Hematopoietic multipotent progenitor cell (in vitro differentiated cells): ENCODE data around the gene CDS1. TPM values are rescaled to one million over a fixed set of nuclear protein-coding genes. Genes with fewer than 3 reads are reported as not detected.
"Not testable (repeated sequence)": the region's sequence is repeated elsewhere in the genome, so short reads cannot be mapped to it uniquely, and the experiment has no call there.

ENCODE experiments used
- DNase-seq, 3 donors: peaks; one replicate each; pipeline ENCODE4 v3.0.0-alpha.2; 2011 to 2015; ENCODE audit warnings: low read depth in 2 of 3, low spot score in 2 of 3
- total RNA-seq: library from RNA; depleted of rRNA; stranded (reverse); fragments of >200 nt; gene quantifications from one replicate; pipeline ENCODE4 v1.2.3, GENCODE V29; 2012

Gene CDS1
- total RNA-seq, 1 donor = under 0.01 TPM

- DNase-seq = no peak
These were observed 23.7 kb downstream of the CDS1 start for GRCh38 chr4:84606645-84607044.

DNA sequence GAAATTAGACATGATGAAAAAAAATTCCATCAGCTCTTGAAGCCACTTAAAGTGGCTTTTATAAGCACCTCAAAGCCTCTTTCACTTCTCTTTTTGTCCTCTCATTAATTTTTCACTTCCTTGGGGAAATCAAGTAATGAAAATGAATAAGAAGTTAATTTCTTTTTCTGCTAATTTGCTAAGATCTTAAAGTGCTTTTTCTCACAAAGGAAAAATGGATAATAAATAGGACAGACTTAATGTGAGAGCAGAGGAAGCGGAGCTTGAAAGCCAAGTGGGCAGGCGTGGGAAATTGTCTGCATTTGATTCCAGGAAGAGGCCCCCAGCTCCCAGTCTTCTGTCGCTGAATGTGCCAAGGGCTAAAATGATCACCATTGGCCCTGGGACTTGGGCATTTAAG lies 28.6 kb downstream of the CDS1 start:
- no peak for DNase-seq

DNA sequence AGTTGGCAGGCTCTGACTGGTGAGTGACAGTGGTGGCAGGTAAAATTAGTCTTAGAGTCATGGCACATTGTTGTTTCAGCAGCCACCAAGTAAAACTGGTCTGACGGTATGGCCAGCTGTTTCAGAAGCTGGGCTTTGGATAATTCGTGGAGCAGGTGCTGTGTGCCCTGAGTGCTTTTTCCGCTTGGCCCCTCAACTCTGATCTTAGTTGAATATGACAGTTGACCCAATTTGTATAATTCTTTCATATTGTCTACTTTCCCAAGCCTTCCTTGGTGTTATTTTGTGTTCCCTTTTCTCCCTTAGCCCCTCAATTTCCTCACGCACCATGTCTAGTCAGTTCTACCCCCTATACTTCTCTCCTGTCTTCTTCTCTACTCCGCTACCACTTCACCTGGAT lies 32.0 kb downstream of the CDS1 start:
- DNase-seq = no peak

DNA sequence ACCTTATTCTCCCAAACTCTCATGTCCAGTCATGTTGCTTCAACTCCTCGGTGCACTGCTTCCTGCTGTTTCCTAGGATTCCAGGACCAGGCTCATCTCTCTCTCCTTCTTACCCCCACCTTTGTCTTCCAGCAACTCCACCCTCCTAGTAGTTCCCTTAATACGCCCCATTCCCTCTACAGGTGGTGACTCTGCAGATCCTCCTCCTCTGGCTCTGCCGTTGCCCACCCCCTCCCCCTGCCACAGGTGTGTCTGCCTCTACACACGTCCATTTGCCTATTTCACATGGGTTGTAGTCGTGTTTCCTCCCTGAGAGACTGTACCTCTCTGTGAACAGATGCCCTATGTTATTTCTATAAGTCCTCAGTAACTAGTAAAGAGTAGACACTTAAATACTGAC lies 32.4 kb downstream of the CDS1 start:
- DNase-seq = no peak

DNA sequence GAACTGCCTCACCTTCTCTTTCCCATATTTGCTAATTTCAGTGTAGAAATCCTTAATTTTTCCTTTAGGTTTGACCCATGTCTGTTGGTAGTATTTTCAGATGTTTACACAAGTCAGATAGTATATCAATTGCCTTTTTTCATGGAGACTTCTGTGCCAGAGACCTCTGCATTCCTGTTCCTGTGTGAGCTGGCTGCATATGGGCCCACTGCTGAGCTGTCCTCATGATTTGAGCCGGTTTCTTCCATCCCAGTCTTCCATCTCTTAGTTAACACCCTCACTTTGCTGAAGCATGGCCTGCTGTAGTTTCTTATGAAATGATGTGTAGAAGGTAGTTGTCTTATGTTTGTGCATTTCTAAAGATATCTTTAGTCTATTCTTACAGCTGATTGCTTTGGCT lies 40.0 kb downstream of the CDS1 start:
- no peak for DNase-seq

DNA sequence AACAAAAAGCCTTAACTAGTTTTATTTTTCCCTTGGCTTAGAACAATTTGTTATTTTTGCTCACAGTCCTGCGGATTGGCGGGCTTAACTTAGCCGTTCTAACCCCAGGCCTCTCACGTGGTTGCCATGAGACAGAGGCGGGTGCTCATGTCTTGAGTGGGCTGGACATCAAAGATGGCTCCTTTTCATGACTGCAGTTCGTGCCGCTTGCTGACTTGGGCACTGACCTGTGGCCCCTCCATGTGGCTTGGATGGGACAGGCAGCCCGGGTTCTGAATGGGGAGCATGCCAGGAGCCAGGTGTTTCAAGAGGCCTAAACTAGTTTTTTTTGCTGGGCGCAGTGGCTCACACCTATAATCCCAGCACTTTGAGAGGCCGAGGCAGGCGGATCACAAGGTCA lies 40.7 kb downstream of the CDS1 start:
- no peak for DNase-seq

- no peak for DNase-seq
These were observed 43.7 kb downstream of the CDS1 start for GRCh38 chr4:84626673-84627072.

- no peak for DNase-seq
These were observed 48.6 kb downstream of the CDS1 start for GRCh38 chr4:84631573-84631972.

DNA sequence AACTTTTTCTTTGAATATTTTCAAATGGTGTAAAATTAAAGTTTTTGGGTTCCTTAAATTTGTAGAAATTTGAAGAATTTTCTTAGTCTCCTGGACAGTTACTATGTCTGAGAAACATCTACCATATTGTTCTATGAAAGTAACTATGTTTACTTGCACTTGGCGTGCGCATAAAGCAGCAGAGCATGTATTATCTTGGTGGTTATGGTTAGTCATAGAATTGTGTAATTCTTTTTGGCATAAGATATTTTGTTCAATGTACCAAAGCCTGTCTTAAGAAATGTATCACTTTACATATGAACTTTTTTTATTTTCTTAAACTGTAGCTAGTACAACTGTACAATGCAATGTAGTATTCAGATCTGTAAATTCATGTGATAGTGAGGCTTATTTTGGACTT lies 49.2 kb downstream of the CDS1 start:
- DNase-seq = no peak

GRCh38 chr4:84634961-84635360 lies 52.0 kb downstream of the CDS1 start:
- no peak for DNase-seq

DNA sequence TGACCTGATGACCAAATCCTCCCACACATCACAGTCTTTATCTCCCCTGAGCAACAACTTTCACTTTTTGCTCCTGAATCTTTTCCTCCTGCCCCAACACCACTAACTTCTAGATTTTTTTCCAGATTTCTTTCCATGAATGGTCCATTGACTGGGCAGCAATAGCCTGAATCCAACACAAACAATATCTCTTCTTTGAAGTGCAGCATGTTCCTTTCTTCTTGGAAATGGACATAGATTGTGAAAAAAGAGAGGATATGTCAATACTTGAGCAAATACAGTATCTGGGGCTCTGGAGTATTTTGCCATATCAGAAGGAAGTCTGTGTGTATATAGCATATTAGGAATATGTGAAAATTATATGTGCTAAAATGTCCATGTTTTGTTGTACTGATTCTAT lies 55.2 kb downstream of the CDS1 start:
- no peak for DNase-seq

DNA sequence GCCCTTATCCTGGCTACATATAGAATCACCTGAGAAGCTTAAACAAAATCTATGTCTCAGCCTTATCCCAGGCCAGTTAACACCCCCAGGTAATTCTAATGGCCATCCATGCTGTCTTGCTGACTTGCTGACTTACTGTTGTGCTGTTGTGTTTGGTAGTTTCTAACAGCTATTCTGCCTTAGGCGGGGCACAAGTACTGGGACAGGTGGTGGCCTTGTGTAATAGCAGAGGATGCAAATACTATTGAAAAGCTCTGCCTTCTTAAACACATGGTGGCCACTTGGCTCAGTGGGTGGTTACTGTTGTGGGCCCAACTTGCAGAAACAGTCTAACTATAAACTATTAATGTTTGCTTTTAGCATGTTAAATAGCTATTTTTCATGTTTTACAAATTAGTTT lies 56.2 kb downstream of the CDS1 start:
- DNase-seq = no peak

- DNase-seq = no peak
These were observed 61.2 kb downstream of the CDS1 start for GRCh38 chr4:84644087-84644486.

DNA sequence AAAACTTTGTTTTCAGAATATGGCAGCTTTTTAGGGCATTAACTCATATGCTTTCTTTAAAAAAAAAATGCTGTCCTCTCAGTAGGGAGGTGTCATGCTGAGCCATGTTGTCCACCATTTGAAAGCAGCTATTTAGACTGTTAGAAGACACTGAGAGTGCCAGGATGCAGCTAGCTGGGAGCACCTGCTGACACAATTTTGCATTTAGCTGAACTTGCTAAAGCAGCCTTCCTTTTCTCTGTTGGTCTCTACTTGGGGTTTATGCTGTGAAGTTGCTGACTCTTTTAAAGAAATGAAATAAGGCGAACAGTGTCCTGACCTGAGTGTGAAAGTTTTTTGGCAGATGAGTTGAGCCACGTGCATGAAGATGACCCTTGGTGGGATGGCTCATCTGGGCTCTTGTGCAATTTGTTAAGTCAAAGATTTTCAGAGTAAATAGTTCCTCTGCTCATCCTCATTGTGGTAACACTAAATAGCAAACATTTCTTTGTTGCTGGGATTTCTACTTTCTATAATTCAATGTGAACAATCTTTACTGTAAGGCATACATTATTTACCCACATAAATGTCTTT lies 64.5 kb downstream of the CDS1 start:
- DNase-seq = no peak

GRCh38 chr4:84648178-84648577 lies 65.3 kb downstream of the CDS1 start:
- no peak for DNase-seq

DNA sequence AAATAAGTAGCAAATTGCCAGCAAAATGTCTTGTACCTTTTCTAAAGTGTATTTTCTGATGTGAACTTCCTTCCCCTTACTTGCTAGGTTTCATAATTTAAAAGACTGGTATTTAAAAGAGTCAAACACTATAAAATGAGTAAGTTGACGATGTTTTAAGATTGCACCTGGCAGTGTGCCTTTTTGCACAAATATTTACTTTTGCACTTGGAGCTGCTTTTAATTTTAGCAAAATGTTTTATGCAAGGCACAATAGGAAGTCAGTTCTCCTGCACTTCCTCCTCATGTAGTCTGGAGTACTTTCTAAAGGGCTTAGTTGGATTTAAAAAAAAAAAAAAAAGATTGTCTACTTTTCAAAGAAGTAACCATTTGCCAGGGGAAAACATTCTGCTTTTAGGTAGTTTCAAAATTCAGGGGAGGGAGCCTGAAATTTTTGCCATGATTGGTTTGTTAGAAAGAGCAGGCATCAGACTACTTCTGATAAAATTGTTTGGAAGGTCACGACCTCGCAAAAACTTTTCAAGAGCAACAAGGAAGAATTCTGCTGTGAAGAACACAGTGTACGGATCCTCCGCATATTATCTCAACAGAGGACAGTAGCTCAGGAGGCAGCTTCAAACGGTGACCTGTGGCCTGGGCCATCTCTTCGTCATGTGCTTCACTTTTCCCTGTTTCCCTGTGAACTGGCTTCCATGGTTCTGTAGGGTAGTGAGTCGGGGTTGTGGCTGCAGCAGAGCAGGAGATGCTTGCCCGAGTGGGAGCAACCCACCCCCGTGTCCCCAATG lies 66.1 kb downstream of the CDS1 start:
- no peak for DNase-seq

DNA sequence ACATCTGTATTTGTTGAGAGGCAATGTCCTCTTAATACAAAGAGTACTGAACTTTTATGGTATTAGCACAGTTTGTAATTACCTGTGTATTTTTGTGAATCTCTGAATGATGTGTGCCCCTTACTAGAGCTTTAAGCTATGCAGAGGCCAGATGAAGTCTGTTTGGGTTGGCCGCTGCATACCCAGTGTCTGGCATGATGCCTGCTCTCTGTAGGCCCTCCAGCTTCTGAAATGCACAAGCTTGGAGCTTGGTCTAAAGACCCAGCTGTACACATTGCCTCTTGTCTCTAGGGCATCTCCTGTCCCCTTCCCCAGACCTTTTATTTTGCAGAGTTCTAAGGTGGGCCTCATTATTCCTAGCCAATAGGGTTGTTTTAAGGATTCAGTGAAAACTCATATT lies 68.6 kb downstream of the CDS1 start:
- no peak for DNase-seq

- no peak for DNase-seq
These were observed 69.6 kb downstream of the CDS1 start for GRCh38 chr4:84652478-84652877.

- no peak for DNase-seq
These were observed 77.7 kb downstream of the CDS1 start for GRCh38 chr4:84660606-84661005.

- DNase-seq = no peak
These were observed 78.4 kb downstream of the CDS1 start for GRCh38 chr4:84661191-84661939.

DNA sequence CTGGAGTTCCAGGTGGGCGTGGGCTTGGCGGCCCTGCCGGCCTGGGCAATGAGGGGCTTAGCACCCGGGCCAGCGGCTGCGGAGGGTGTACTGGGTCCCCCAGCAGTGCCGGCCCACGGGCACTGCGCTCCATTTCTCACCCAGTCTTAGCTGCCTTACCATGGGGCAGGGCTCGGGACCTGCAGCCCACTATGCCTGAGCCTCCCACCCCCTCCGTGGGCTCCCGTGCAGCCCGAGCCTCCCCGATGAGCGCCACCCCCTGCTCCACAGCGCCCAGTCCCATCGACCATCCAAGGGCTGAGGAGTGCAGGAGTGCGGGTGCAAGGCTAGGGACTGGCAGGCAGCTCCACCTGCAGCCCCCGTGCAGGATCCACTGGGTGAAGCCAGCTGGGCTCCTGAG lies 81.8 kb downstream of the CDS1 start:
- DNase-seq = not testable (repeated sequence)

DNA sequence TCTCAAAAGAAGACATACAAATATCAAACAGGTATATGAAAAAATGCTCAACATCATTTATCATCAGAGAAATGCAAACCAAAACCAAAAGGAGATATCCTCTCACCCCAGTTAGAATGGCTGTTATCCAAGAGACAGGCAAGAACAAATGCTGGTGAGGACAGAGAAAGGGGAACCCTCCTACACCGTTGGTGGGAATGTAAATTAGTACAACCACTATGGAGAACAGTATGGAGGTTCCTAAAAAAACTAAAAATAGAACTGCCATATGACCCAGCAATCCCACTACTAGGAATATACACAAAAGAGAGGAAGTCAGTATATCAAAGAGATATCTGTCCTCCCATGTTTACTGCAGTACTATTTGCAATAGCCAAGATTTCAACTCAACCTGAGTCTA lies 83.5 kb downstream of the CDS1 start:
- no peak for DNase-seq
